ENCODE results near the gene PTPRM.
"Not testable (repeated sequence)": the region's sequence is repeated elsewhere in the genome, so short reads cannot be mapped to it uniquely, and the experiment has no call there.

Gene PTPRM

GRCh38 chr18:7955175-7955574 is 388.1 kb downstream of the PTPRM start:
- DNase-seq, result no peak

GRCh38 chr18:7957297-7957696 is 390.2 kb downstream of the PTPRM start:
- no peak for DNase-seq

GRCh38 chr18:7958081-7958896 is 391.2 kb downstream of the PTPRM start:
- no peak for DNase-seq

GRCh38 chr18:7958897-7959146 is 391.7 kb downstream of the PTPRM start:
- DNase-seq, result no peak

GRCh38 chr18:7966682-7967081 is 399.6 kb downstream of the PTPRM start:
- DNase-seq, result not testable (repeated sequence)

- DNase-seq, result no peak
These were observed 407.2 kb downstream of the PTPRM start for GRCh38 chr18:7974200-7974874.

- DNase-seq, result no peak
These were observed 410.8 kb downstream of the PTPRM start for GRCh38 chr18:7977897-7978296.

GRCh38 chr18:7978834-7979233 is 411.7 kb downstream of the PTPRM start:
- DNase-seq, result no peak

GRCh38 chr18:7979714-7980113 is 412.6 kb downstream of the PTPRM start:
- DNase-seq, result no peak

- DNase-seq, result no peak
These were observed 413.0 kb downstream of the PTPRM start for GRCh38 chr18:7980136-7980535.

GRCh38 chr18:7980656-7981055 is 413.5 kb downstream of the PTPRM start:
- DNase-seq, result no peak

- DNase-seq, result no peak
These were observed 415.1 kb downstream of the PTPRM start for GRCh38 chr18:7982216-7982615.

GRCh38 chr18:7987284-7987976 is 420.3 kb downstream of the PTPRM start:
- no peak for DNase-seq

GRCh38 chr18:7990670-7991069 is 423.6 kb downstream of the PTPRM start:
- no peak for DNase-seq

- no peak for DNase-seq
These were observed 434.7 kb downstream of the PTPRM start for GRCh38 chr18:8001711-8002301.

- no peak for DNase-seq
These were observed 437.0 kb downstream of the PTPRM start for GRCh38 chr18:8003878-8004675.

- DNase-seq, result no peak
These were observed 437.7 kb downstream of the PTPRM start for GRCh38 chr18:8004792-8005191.

- DNase-seq, result no peak
These were observed 438.9 kb downstream of the PTPRM start for GRCh38 chr18:8005870-8006569.

GRCh38 chr18:8006979-8007378 is 439.9 kb downstream of the PTPRM start:
- DNase-seq, result no peak

- DNase-seq, result peak; percentile 17
These were observed 440.9 kb downstream of the PTPRM start for GRCh38 chr18:8008033-8008432.

- DNase-seq, result no peak
These were observed 444.2 kb downstream of the PTPRM start for GRCh38 chr18:8011361-8011760.

GRCh38 chr18:8011906-8012305 is 444.8 kb downstream of the PTPRM start:
- no peak for DNase-seq

Measured in NCI-H1417 treated with DMSO at 0.1 percent for 48 hours (cell line).